HCT116 (cell line): ENCODE measurements around the gene PRDX4. TPM values are rescaled to one million over a fixed set of nuclear protein-coding genes. Genes with fewer than 3 reads are reported as not detected.

ENCODE experiments used
- ATAC-seq: fragments of 200-7000 bp; cut with Tn5 transposase; 2 replicates; pipeline ENCODE4 v1.9.1; 2020; ENCODE audit warnings: mild to moderate bottlenecking, moderate library complexity
- BruUV-seq: library from RNA; stranded (reverse); fragments of 400-500 nt; replicated peaks from 2 replicates; lab custom pipeline; 2021; lab: Mats Ljungman, UMichigan
- CTCF ChIA-PET: fragments of 300-600 bp; sonication (Branson Sonifier 250); formaldehyde crosslinking; loops from one replicate; lab custom pipeline; 2021; ENCODE audit warnings: antibody characterized with exemption; lab: Charles Lee
- POLR2A ChIA-PET: fragments of 300-600, 350-600 bp; sonication (Branson Sonifier 250); formaldehyde crosslinking; loops from one replicate; lab custom pipeline; 2021; ENCODE audit warnings: antibody characterized with exemption; lab: Charles Lee
- RAD21 ChIA-PET, 2 experiments: fragments of 300-600 bp; sonication (Branson Sonifier 250); formaldehyde crosslinking; loops; one replicate each; lab custom pipeline; 2023; ENCODE audit warnings: low total read pairs in 2 of 2; ENCODE audit not compliant: uncharacterized antibody in 2 of 2, unreplicated experiment in 2 of 2, low non-redundant PET in 1 of 2; lab: Charles Lee
- DNase-seq: peaks from one replicate; pipeline ENCODE4 v3.0.0-alpha.2; 2010; ENCODE audit warnings: low read depth, low spot score
- H2AFZ ChIP-seq: fragments of 200-600 bp; shearing (Covaris generic), sonication (generic); 2 replicates; pipeline ENCODE4 v1.6.1; 2017; ENCODE audit warnings: low read depth, mixed run types, mixed read lengths, antibody characterized with exemption, low read length; ENCODE audit not compliant: poor library complexity, severe bottlenecking
- H3K27ac ChIP-seq: 2 replicates; pipeline ENCODE4 v1.5.1; 2012; ENCODE audit warnings: low read depth, low read length
- H3K27me3 ChIP-seq: fragments of 200-600 bp; sonication (generic); 2 replicates; pipeline ENCODE4 v1.6.1; 2016; ENCODE audit warnings: mixed run types, low read length, mixed read lengths; ENCODE audit not compliant: insufficient read depth
- H3K36me3 ChIP-seq, 2 experiments: fragments of 200-500 bp in 1 of 2; fragments of 200-600 bp in 1 of 2; sonication (Bioruptor generic) in 1 of 2; sonication (generic) in 1 of 2; 2 replicates each; pipeline versions ENCODE4 v1.5.1 to v1.6.1; 2014 to 2016; ENCODE audit warnings: low read length in 2 of 2, inconsistent platforms in 1 of 2, mixed read lengths in 1 of 2, mixed run types in 1 of 2; ENCODE audit not compliant: insufficient read depth in 2 of 2, control insufficient read depth in 1 of 2
- H3K4me1 ChIP-seq, 2 experiments: fragments of 200-600 bp in 1 of 2; sonication (generic) in 1 of 2; 2 replicates each; pipeline versions ENCODE4 v1.5.1 to v1.6.1; 2012 to 2017; ENCODE audit warnings: low read length in 2 of 2, inconsistent platforms in 1 of 2, mild to moderate bottlenecking in 1 of 2, mixed read lengths in 1 of 2, mixed run types in 1 of 2, moderate library complexity in 1 of 2; ENCODE audit not compliant: insufficient read depth in 2 of 2, control insufficient read depth in 1 of 2
- H3K4me2 ChIP-seq: fragments of 200-600 bp; sonication (generic); 2 replicates; pipeline ENCODE4 v1.6.1; 2017; ENCODE audit warnings: mixed run types, low read length, mixed read lengths
- H3K4me3 ChIP-seq, 2 experiments: fragments of 200-600 bp in 1 of 2; sonication (generic) in 1 of 2; replicated peaks in 1 of 2; 2 replicates each; pipeline ENCODE4 v1.5.1; 2011 to 2016; ENCODE audit warnings: low read length in 2 of 2, control low read depth in 1 of 2, low read depth in 1 of 2, mild to moderate bottlenecking in 1 of 2, mixed read lengths in 1 of 2, mixed run types in 1 of 2
- H3K79me2 ChIP-seq: fragments of 200-600 bp; sonication (generic); 2 replicates; pipeline ENCODE4 v1.6.1; 2017; ENCODE audit warnings: mild to moderate bottlenecking, mixed run types, low read length, moderate library complexity, mixed read lengths; ENCODE audit not compliant: insufficient read depth
- H3K9ac ChIP-seq: fragments of 200-600 bp; sonication (generic); 2 replicates; pipeline ENCODE4 v1.6.1; 2016; ENCODE audit warnings: low read length, mixed read lengths
- H3K9me2 ChIP-seq: fragments of 200-600 bp; sonication (generic), shearing (Covaris generic); 2 replicates; pipeline ENCODE4 v1.6.1; 2017; ENCODE audit warnings: mixed run types, mild to moderate bottlenecking, moderate library complexity; ENCODE audit not compliant: insufficient read depth
- H3K9me3 ChIP-seq, 2 experiments: fragments of 200-500 bp in 1 of 2; fragments of 200-600 bp in 1 of 2; sonication (Bioruptor generic) in 1 of 2; sonication (generic) in 1 of 2; 2 replicates each; pipeline ENCODE4 v1.6.1; 2014 to 2017; ENCODE audit warnings: low read length in 2 of 2, mixed read lengths in 2 of 2, inconsistent platforms in 1 of 2, low read depth in 1 of 2, mild to moderate bottlenecking in 1 of 2, mixed run types in 1 of 2, moderate library complexity in 1 of 2; ENCODE audit not compliant: control insufficient read depth in 1 of 2, insufficient read depth in 1 of 2
- H4K20me1 ChIP-seq: fragments of 200-600 bp; sonication (generic), shearing (Covaris generic); 2 replicates; pipeline ENCODE4 v1.6.1; 2017; ENCODE audit warnings: mixed run types, mild to moderate bottlenecking, moderate library complexity; ENCODE audit not compliant: insufficient read depth
- CEBPB ChIP-seq: IDR thresholded peaks from 2 replicates; pipeline ENCODE4 v1.6.1; 2012; ENCODE audit warnings: low read depth
- EGR1 ChIP-seq: IDR thresholded peaks from 2 replicates; pipeline ENCODE4 v1.6.1; 2012; ENCODE audit warnings: low read depth
- ELF1 ChIP-seq: IDR thresholded peaks from 2 replicates; pipeline ENCODE4 v1.6.1; 2012; ENCODE audit warnings: low read depth, borderline replicate concordance
- EZH2 ChIP-seq: fragments of 200-600 bp; sonication (generic); IDR thresholded peaks from 2 replicates; pipeline ENCODE4 v1.6.1; 2017; ENCODE audit warnings: antibody characterized with exemption, mixed run types
- JUND ChIP-seq: IDR thresholded peaks from 2 replicates; pipeline ENCODE4 v1.6.1; 2012
- MAX ChIP-seq: IDR thresholded peaks from 2 replicates; pipeline ENCODE4 v1.6.1; 2012
- POLR2A ChIP-seq: IDR thresholded peaks from 2 replicates; pipeline ENCODE4 v1.7.0; 2011; ENCODE audit warnings: borderline replicate concordance; ENCODE audit not compliant: insufficient read depth, insufficient read length; ENCODE audit errors: extremely low read depth
- REST ChIP-seq: IDR thresholded peaks from 2 replicates; pipeline ENCODE4 v1.6.1; 2012; ENCODE audit warnings: low read depth
- SP1 ChIP-seq: IDR thresholded peaks from 2 replicates; pipeline ENCODE4 v1.6.1; 2012; ENCODE audit warnings: low read depth
- SRF ChIP-seq: IDR thresholded peaks from 2 replicates; pipeline ENCODE4 v1.6.1; 2012; ENCODE audit warnings: low read depth
- YY1 ChIP-seq: IDR thresholded peaks from 2 replicates; pipeline ENCODE4 v1.6.1; 2011; ENCODE audit warnings: low read length, low read depth, moderate library complexity, mild to moderate bottlenecking; ENCODE audit not compliant: insufficient replicate concordance; ENCODE audit errors: extremely low read depth
- ZFX ChIP-seq: fragments of 450-650 bp; IDR thresholded peaks from 2 replicates; pipeline ENCODE4 v1.6.1; 2017
- ZNF274 ChIP-seq: fragments of 200-500 bp; sonication (Bioruptor generic); IDR thresholded peaks from 2 replicates; pipeline ENCODE4 v1.6.1; 2014; ENCODE audit warnings: mild to moderate bottlenecking, low read depth, low read length, inconsistent platforms
- intact Hi-C: fragments of 100-400 bp; cut with micrococcal nuclease; formaldehyde crosslinking; loops from 2 replicates; pipeline ENCODE4 v1.10.0; 2022
- total RNA-seq: library from RNA; stranded (reverse); gene quantifications from one replicate; pipeline ENCODE4 v1.2.1, GENCODE V29; 2021; ENCODE audit not compliant: unreplicated experiment

The PRDX4 gene
- total RNA-seq, 1 experiment from 2014 or later = 122 TPM

- TF ChIP-seq REST = no peak
- no peak for TF ChIP-seq EGR1
- TF ChIP-seq ZFX = no peak
- no peak for TF ChIP-seq ELF1
Measured at GRCh38 chrX:23704673-23705206, 37.4 kb downstream of the PRDX4 start (continued).

- ChIA-PET CTCF (no interaction called here), RAD21 (no interaction called here), POLR2A (no interaction called here)
- Histone ChIP-seq H2AFZ (no peak overlapping the region), H3K27me3 (no peaks in the 10 kb centered on the region), H3K27ac (no peak overlapping the region), H3K79me2 (no peaks in the 10 kb centered on the region), H3K4me1 (no peaks in the 10 kb centered on the region), H3K36me3 (peaks cover 12 to 14% of the 10 kb centered on the region in 2 experiments; a peak in 3 of 4 replicates), H4K20me1 (no peaks in the 10 kb centered on the region), H3K9ac (no peak overlapping the region), H3K4me3 (no peak overlapping the region), H3K4me2 (no peak overlapping the region), H3K9me2 (no peaks in the 10 kb centered on the region), H3K9me3 (no peaks in the 10 kb centered on the region)
- ATAC-seq = no peak
- no TSS peak for BruUV-seq
- no peak for DNase-seq
- intact Hi-C loops = no loop called here
- TF ChIP-seq ELF1 (no peak), EZH2 (no peak), CEBPB (no peak), POLR2A (no peak), REST (no peak), JUND (no peak), MAX (no peak), YY1 (no peak), ZNF274 (no peak), SP1 (no peak), SRF (no peak)
Measured at GRCh38 chrX:23705235-23705634, 37.9 kb downstream of the PRDX4 start.
